GM12873 (cell line): Measurements from ENCODE around the gene OCA2.

Source experiments
- TF ChIP-seq, protein P1 (sequence below): IDR thresholded peaks from 2 replicates; pipeline ENCODE4 v1.5.1; 2012; ENCODE audit warnings: low read depth, mild to moderate bottlenecking, moderate library complexity, low read length, control low read depth; ENCODE audit not compliant: insufficient read depth; ENCODE audit errors: missing control alignments

The OCA2 gene

DNA sequence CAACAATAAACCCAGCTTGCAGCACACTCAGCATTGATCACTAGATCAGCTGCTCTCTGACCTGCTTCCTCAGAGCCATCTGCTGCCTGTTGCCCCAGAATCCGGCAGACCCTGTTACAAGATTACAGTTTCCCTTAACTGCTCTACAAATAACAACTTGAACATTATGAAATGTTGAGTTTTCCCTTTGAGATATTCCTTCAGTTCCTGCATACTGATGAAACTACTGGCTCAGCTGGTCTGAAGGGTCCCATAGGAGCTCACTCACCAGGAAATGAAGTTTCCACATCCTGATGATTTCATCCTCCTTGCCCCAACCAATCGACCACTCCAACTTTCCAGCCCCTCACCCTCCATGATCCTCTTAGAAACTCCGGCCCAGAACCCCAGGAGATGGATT lies 281.9 kb downstream of the OCA2 start:
- TF ChIP-seq, protein P1, sequence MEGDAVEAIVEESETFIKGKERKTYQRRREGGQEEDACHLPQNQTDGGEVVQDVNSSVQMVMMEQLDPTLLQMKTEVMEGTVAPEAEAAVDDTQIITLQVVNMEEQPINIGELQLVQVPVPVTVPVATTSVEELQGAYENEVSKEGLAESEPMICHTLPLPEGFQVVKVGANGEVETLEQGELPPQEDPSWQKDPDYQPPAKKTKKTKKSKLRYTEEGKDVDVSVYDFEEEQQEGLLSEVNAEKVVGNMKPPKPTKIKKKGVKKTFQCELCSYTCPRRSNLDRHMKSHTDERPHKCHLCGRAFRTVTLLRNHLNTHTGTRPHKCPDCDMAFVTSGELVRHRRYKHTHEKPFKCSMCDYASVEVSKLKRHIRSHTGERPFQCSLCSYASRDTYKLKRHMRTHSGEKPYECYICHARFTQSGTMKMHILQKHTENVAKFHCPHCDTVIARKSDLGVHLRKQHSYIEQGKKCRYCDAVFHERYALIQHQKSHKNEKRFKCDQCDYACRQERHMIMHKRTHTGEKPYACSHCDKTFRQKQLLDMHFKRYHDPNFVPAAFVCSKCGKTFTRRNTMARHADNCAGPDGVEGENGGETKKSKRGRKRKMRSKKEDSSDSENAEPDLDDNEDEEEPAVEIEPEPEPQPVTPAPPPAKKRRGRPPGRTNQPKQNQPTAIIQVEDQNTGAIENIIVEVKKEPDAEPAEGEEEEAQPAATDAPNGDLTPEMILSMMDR = no peak

DNA sequence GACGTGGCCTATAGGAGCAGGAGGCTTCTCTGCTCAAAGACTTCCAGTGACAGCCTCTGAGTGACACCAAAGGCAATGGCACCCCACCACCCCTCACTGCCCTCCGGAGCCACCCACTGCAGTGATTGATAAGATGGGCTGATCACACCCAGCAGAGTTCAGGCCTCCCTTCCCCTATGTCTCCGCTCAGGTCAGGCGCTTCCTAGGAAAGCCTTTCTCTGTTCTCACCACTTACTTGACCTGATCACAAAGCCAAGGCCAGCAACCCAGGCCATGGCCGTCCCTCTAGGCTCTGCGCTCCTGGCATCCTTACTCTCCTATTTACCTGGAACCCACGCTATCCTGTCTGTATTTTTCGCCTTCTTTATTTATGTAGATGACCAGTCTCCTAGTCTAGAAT lies 282.3 kb downstream of the OCA2 start:
- TF ChIP-seq, protein P1 = no peak

DNA sequence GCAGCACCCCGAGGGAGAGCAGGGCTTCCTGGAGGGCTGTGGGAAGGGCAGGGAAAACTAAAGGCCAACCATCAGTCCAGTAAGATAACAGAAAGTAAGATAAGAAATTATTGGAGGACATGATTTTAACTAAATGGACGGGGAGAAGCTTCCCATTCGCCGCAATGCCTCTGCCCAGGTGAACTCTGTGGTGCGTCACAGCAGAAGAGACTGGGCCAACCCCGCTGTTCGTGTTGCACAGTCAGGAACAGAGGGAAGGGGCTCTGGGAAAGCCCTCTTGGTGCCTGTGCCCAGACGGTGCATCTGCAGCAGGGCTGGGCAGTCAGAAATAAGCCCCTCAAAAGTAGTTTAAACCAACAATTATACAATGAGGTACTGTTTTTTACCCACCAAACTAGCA lies 284.1 kb downstream of the OCA2 start:
- TF ChIP-seq, protein P1 = no peak

DNA sequence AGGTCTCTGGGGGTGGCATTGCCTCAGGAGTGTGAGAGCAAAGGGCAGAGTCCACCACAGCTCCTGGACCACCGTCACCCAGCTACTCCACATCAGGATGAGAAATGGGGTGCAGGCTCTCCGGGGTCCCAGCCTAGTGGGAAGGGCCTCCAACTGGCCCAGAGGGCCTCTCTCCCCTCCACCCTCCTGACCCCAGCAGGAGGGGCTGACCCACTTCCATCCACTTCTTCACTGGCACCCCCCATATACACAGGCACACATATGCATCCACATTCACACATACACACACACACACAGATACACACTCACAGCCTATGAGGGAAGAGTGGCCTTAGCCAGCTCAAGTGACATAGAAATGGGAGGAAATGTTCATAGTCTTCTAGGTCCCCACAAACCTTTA lies 286.0 kb downstream of the OCA2 start:
- TF ChIP-seq, protein P1 = no peak

DNA sequence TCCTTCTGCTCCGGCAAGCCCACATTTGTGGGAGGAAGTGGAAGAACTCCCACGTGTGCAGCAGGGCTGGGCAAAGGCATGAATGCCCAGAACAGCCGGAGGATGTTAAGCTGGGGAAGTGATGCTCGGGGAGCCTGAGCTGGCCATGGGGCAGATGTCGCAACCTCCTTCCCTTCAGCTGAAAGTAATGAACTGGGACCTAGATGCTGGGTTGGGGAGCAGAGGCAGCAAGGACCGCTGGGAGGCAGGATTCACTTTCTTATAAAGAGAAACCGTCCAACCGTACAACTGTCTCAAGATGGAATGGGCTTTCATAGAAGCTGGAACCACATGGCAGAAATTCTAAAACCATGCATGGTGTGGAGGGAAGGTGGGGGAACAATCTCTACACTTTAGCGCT lies 290.9 kb downstream of the OCA2 start:
- TF ChIP-seq, protein P1 = no peak

DNA sequence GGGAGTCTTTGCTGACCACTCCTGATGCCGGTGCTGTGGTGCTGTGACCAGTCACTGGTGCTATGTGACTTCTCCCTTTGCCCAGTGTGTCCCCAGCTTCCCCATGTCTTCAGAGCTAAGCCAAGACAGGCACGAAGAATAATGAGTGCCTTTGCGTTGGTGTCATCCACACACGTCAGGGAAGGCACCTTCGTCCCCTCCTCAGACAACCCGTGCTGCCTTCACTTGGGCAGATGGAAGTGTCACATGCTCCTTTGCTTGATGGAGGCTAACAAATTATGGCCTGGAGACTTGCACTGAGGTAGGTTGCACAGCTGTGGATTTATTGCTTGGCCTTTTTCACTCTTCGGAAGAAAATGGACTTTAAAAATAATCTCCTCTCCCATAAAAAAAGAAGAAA lies 291.8 kb downstream of the OCA2 start:
- TF ChIP-seq, protein P1 = no peak

DNA sequence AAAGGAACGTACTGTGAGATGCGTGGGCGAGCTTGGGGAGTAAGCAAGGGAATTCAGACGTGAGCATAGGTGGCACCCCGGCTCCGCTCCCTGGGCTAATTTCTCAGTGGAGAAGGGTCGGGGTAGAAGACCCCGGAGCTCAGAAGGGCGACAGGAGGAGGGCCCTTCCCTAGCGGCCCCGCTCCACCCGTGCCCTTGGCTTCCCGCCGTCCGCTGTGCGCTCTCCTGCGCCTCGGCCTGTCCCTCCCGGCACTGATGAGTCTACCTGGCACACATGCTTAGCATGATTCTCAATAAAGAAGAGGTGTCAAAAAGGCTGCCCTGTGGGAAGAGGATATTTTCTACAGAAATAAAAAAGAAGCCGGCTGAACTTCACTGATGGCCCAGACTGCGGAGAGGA lies 292.7 kb downstream of the OCA2 start:
- TF ChIP-seq, protein P1 = no peak
